HFFc6 (cell line): ENCODE results near the gene TXNIP. TPM values are rescaled to one million over a fixed set of nuclear protein-coding genes. Genes with fewer than 3 reads are reported as not detected.

ENCODE experiments used
- DNase-seq: peaks from one replicate; pipeline ENCODE4 v3.0.0-alpha.2; 2018
- H3K27ac Mint-ChIP-seq: 2 replicates; pipeline ENCODE4 v1.8.0; 2020; ENCODE audit warnings: mild to moderate bottlenecking, mixed read lengths
- H3K27me3 Mint-ChIP-seq: 2 replicates; pipeline ENCODE4 v1.8.0; 2021; ENCODE audit warnings: mild to moderate bottlenecking, moderate library complexity, mixed read lengths; ENCODE audit not compliant: insufficient read depth
- H3K36me3 Mint-ChIP-seq: 2 replicates; pipeline ENCODE4 v1.8.0; 2021; ENCODE audit warnings: low read depth, mixed read lengths
- H3K4me1 Mint-ChIP-seq: 2 replicates; pipeline ENCODE4 v1.8.0; 2020; ENCODE audit warnings: low read depth, mixed read lengths
- H3K4me3 Mint-ChIP-seq: 2 replicates; pipeline ENCODE4 v1.8.0; 2020; ENCODE audit warnings: mild to moderate bottlenecking, moderate library complexity, mixed read lengths
- H3K9me3 Mint-ChIP-seq: 2 replicates; pipeline ENCODE4 v1.8.0; 2020; ENCODE audit warnings: mild to moderate bottlenecking, mixed read lengths
- total RNA-seq, 6 experiments: library from RNA; stranded (reverse); fragmentation: NEBNext Ultra II Directional; extraction: Animal tissue kit (Norgen Biotek cat#: 25700); gene quantifications; 2 replicates in 1 of 6; 3 replicates in 5 of 6; pipeline ENCODE4 v1.2.3, GENCODE V29; 2021
- TF ChIP-seq, protein P1 (sequence below): fragments of 200-600 bp; sonication (generic); IDR thresholded peaks from 2 replicates; pipeline ENCODE4 v1.5.0; 2021; ENCODE audit warnings: antibody characterized with exemption, mild to moderate bottlenecking

The TXNIP gene
- total RNA-seq, 6 experiments from 2014 or later: 49.2 to 78.0 (median 59.5) TPM

DNA sequence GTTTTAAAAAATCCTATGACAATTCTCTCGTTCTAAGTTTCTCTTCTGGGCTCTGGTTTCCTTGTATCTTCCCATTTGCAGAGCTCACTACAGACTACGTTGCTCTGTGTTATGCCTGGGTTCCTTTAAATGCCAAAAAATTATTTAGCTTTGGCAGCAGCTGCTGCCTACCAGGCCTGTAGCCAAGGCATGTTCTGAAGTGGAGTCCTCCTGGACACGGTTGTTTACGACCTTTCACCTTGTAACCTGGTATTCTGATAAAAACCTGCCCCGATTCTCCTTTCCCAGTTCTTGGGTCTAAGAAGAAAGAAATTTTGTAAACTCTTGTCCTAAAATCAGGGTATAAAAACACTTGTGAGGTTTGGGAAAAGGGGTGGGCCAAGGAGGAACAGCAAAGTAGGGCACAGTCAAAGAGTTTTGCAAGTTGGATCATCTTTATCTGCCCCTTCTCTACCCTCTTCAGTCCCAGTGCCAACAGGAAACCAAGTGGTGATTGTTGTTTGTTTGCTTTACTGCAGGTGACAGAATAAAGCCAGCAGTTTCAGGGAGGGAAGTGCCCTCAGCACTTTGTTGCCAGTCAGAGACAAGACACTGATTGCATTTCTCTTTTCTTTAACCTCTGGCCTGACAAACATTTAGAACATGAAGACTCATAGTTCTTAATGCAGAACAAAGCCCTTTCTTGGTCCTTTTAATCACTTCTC, 3.1 kb upstream of the TXNIP start:
- Mint-ChIP-seq H3K27me3 (no peaks in the 10 kb centered on the region), H3K4me1 (peaks cover 36% of the 10 kb centered on the region), H3K36me3 (peaks cover 19% of the 10 kb centered on the region), H3K27ac (no peak overlapping the region), H3K4me3 (no peak overlapping the region), H3K9me3 (no peaks in the 10 kb centered on the region)
- TF ChIP-seq, protein P1, sequence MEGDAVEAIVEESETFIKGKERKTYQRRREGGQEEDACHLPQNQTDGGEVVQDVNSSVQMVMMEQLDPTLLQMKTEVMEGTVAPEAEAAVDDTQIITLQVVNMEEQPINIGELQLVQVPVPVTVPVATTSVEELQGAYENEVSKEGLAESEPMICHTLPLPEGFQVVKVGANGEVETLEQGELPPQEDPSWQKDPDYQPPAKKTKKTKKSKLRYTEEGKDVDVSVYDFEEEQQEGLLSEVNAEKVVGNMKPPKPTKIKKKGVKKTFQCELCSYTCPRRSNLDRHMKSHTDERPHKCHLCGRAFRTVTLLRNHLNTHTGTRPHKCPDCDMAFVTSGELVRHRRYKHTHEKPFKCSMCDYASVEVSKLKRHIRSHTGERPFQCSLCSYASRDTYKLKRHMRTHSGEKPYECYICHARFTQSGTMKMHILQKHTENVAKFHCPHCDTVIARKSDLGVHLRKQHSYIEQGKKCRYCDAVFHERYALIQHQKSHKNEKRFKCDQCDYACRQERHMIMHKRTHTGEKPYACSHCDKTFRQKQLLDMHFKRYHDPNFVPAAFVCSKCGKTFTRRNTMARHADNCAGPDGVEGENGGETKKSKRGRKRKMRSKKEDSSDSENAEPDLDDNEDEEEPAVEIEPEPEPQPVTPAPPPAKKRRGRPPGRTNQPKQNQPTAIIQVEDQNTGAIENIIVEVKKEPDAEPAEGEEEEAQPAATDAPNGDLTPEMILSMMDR: no peak
- DNase-seq: no peak

- H3K27me3 Mint-ChIP-seq: no peaks in the 10 kb centered on the region
- peaks cover 54% of the 10 kb centered on the region for H3K4me1 Mint-ChIP-seq
- DNase-seq: no peak
- TF ChIP-seq, protein P1: no peak
- H3K9me3 Mint-ChIP-seq: no peaks in the 10 kb centered on the region
- peak overlapping the region; percentile 91; the same call in 1 of the 2 replicates for H3K27ac Mint-ChIP-seq
- peak overlapping the region; percentile 97 for H3K4me3 Mint-ChIP-seq
- peaks cover 37% of the 10 kb centered on the region for H3K36me3 Mint-ChIP-seq
Measured at GRCh38 chr1:145997718-145998023, 1.3 kb upstream of the TXNIP start.

- H3K27ac Mint-ChIP-seq: peak overlapping the region; percentile 91
- H3K27me3 Mint-ChIP-seq: no peaks in the 10 kb centered on the region
- no peak for DNase-seq
- peaks cover 59% of the 10 kb centered on the region for H3K4me1 Mint-ChIP-seq
- H3K9me3 Mint-ChIP-seq: no peaks in the 10 kb centered on the region
- peaks cover 40% of the 10 kb centered on the region for H3K36me3 Mint-ChIP-seq
- H3K4me3 Mint-ChIP-seq: peak overlapping the region; percentile 97
- TF ChIP-seq, protein P1: no peak
Measured at GRCh38 chr1:145997016-145997717, 788 bp upstream of the TXNIP start.

DNA sequence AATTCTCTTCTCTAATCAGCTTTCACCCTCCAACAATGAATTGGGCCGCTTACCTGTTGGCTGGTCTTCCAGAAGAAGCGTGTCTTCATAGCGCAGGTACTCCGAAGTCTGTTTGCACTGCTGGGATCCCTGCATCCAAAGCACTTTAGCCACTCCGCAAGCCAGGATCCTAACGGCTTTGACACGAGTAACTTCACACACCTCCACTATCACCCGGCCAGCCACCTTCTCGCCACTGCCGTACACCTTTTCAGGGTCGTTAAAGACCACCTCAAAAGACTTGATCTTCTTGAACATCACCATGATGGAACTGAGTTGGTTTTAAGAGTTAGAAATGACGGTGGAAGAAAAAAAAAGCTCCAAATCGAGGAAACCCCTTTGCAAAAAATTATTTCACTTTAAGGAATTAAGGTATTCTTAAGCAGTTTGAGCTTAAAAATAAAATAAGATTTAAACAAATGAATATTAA, 381 bp downstream of the TXNIP start:
- peak overlapping the region; percentile 91 for H3K27ac Mint-ChIP-seq
- peaks cover 52% of the 10 kb centered on the region for H3K4me1 Mint-ChIP-seq
- peak overlapping the region; percentile 97 for H3K4me3 Mint-ChIP-seq

DNA sequence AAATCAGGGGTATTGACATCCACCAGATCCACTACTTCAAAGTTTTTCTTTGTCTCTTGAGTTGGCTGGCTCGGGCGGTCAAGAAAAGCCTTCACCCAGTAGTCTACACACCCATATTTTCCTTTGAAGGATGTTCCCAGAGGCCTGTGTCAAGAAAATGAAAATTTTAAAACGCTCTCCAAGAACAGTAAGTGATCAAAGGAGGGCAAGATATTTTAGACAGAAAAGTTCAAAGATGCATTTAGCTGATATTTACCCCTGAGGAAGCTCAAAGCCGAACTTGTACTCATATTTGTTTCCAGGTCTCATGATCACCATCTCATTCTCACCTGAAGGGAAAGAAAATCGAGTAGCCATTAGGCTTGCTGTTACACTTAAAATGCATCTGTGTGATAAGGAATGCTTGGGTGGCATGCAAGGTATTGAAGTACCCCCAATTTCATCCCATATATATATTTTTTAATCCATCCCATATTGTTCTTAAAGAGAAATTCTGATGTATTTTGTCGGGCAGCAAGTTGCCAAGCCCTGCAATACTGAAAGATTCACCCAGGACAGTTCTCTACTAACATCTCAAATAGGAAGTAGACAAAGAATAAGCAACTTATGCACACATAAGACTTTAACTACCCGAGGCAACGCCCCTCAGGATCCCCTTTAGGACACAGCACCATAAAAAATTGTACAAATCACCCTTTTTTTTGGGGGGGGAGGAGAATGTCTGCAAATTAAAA, 1.1 kb downstream of the TXNIP start:
- H3K27me3 Mint-ChIP-seq: no peaks in the 10 kb centered on the region
- H3K4me3 Mint-ChIP-seq: peak overlapping the region; percentile 97
- no peak for DNase-seq
- peak overlapping the region; percentile 91 for H3K27ac Mint-ChIP-seq
- H3K4me1 Mint-ChIP-seq: peaks cover 52% of the 10 kb centered on the region
- peaks cover 40% of the 10 kb centered on the region for H3K36me3 Mint-ChIP-seq
- H3K9me3 Mint-ChIP-seq: no peaks in the 10 kb centered on the region
- TF ChIP-seq, protein P1: no peak

More for the DNA sequence above, 381 bp downstream of the TXNIP start:
- DNase-seq: no peak
- H3K9me3 Mint-ChIP-seq: no peaks in the 10 kb centered on the region
- H3K36me3 Mint-ChIP-seq: peaks cover 40% of the 10 kb centered on the region
- no peaks in the 10 kb centered on the region for H3K27me3 Mint-ChIP-seq
- TF ChIP-seq, protein P1: no peak
